GM04504 (cell line): ENCODE measurements around the gene HERC3.

Source experiments
- DNase-seq: peaks from one replicate; pipeline ENCODE4 v3.0.0-alpha.2; 2012; ENCODE audit warnings: low read depth

HERC3 gene

DNA sequence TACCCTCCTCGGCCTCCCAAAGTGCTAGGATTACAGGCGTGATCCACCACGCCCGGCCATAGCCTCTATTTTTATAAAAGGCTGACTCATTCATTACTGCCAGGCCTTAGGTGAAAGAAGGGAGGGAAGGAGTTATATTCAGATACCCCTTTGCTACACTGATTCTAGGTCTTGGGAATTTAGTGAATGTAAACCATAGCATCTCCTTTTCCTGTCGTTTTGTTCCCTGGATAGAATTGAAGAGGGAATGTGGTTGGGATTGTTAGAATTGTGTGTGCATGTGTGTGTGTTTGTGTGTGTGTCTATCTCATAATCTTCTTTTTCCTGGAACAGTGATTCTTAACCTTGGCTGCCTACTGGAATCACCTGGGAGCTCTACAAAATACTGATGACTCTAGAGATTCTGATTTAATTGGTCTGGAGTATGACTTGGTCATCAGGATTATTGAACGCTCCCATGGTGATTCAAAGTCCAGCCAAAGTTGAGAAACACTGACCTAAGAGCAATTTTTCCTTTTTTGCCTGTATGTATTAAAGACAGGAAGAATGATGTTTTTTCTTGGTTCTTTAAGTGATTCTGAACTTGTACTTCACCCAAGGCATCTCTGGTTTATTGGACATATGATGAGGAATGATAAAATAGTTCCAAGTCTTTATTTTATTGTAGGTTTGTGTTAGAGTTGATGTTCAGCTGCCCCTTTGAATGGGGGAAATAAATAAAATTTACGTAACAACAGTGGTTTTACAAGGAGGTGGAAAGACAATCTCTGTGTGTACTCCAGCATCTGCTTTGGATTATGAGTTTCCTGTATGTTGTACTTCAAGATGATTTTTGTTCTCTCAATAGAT lies 68.4 kb downstream of the HERC3 start:
- peak; percentile 75 for DNase-seq

- DNase-seq: peak; percentile 89
Observed at GRCh38 chr4:88661739-88662138, 69.5 kb downstream of the HERC3 start.

GRCh38 chr4:88672987-88673386 lies 80.7 kb downstream of the HERC3 start:
- no peak for DNase-seq

- DNase-seq: no peak
Observed at GRCh38 chr4:88673886-88674285, 81.6 kb downstream of the HERC3 start.

DNA sequence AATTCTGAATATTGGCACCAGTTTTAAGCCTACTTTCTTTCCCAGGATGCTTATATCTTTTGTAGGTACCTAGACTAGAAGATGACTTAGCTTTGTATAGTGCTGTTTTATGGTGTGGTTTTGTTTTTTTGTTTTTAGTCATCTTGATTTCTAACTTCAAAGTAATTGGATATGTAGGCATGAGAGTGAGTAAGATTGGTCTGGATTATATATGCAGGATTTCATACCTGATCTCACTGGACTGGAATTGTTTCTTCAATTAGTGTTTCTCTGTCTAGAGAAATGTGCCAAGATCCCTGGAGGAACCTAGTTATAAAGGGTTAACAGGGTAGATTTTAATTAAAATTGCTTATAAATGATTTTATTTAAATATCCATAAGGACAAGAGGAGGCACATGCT lies 82.3 kb downstream of the HERC3 start:
- DNase-seq: no peak

GRCh38 chr4:88674979-88675378 lies 82.7 kb downstream of the HERC3 start:
- no peak for DNase-seq

DNA sequence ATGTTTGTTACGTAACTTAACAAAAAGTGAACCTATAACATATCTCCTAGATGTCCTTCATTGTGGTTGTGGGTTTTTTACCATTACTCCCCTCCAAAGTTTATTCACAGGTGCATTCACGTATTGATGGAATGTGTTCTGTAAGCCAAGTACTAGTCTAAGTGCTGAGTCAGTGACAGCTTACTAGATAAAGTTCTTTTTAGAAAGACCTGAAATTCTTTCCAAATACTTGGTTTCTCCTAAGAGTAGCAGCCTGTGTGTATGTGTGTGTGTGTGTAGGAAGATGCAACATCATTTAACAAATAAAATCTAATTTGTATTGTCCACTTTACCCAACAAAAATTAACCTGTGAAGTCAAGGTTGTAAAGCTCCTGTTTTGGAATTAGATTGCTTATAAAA lies 83.3 kb downstream of the HERC3 start:
- DNase-seq: no peak

DNA sequence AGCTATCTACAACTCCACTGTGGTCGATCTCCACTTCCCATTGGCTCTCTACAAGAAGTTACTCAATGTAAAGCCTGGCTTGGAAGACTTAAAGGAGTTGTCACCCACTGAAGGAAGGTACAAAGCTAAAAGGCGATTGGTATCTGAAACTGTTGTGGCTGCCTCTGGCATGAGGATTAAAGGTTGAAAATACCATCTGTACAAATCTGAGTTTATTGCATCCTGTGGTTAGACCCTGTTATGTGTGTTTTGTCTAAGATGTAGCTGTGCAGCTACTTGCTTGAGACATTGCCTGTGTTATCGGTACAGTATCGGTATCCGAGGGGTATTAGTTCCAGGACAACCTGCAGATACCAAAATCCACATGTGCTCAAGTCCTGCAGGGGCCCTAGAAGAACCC lies 88.9 kb downstream of the HERC3 start:
- no peak for DNase-seq

DNA sequence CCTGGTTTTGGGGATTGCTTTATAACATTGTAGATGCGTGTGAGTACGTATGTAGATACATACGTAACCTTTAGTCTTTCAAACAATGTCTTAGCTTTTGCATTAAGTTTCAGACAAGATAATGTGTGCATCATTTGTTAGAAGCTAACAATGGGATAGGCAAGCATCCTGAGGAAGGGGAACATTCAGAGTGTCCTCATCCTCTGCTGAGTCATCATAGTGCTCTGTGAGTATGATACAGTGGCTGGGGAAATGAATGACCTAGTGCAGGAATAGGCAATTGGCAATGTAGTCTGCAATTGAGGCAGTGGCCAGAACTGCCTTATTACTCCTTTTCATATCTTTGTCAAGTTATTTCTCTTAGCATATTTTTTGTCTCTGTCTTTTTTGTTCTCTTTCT lies 98.1 kb downstream of the HERC3 start:
- no peak for DNase-seq

GRCh38 chr4:88693792-88694191 lies 101.5 kb downstream of the HERC3 start:
- DNase-seq: no peak

- DNase-seq: no peak
Observed at GRCh38 chr4:88696630-88697029, 104.3 kb downstream of the HERC3 start.

- no peak for DNase-seq
Observed at GRCh38 chr4:88697141-88697540, 104.9 kb downstream of the HERC3 start.

DNA sequence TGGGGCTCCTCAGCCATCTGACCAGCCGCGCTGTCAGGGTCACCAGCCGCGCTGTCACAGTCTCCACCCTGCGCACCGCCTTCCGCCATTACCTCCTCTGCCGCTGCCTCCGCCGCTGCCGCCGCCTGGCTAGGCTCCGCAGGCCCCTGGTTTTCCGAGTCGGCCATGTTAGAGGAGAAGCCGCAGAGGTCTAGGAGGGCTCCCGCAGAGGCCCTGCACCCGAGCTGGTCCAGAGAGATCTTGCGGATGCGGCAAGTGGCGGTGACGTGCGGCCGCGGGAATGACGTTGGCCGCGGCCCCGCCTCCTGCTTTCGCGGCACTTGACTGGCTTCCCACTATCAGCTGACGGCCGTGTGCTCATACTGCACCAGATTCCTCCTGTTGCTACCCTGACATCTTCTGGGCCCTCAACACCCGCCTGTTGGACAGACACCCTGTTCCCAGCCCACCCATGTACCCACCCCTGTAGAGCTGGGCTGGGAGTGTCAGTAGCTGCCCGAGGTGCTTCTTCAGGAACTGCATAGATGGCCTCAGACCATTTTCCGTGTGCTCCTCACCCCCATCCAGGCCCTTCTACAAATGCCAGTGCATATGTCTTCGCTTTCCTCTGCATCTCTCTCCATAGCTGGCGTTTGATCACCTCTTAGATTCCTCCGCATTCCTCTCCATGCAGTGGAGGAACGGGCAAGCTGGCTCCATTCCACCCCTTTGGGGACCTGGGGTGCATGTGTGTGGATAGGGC lies 105.5 kb downstream of the HERC3 start, which contains the start of gene NAP1L5:
TSS of gene NAP1L5 (minus strand) at position 242 of the 742 bp plus-strand sequence. CDS start at position 167, 75 bp downstream.
- no peak for DNase-seq

GRCh38 chr4:88698519-88698918 lies 106.2 kb downstream of the HERC3 start:
- DNase-seq: no peak

- DNase-seq: no peak
Observed at GRCh38 chr4:88702782-88703181, 110.5 kb downstream of the HERC3 start.

DNA sequence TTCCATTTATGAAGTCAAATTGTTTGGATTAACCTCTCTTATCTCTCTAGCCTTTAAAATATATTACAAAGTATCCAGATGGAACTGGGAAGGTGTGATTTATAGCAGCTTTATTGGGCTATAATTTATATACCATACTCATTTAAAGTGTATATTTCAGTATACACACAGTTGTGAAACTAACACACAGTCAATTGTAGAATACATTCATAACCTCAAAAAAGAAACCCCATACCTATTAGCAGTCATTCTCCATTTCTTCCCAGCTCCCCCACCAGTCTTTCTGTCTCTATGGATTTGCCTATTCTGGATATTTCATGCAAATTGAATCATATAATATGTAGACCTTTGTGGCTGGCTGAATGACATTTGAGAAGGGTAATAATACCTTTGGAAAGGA lies 112.9 kb downstream of the HERC3 start:
- no peak for DNase-seq

DNA sequence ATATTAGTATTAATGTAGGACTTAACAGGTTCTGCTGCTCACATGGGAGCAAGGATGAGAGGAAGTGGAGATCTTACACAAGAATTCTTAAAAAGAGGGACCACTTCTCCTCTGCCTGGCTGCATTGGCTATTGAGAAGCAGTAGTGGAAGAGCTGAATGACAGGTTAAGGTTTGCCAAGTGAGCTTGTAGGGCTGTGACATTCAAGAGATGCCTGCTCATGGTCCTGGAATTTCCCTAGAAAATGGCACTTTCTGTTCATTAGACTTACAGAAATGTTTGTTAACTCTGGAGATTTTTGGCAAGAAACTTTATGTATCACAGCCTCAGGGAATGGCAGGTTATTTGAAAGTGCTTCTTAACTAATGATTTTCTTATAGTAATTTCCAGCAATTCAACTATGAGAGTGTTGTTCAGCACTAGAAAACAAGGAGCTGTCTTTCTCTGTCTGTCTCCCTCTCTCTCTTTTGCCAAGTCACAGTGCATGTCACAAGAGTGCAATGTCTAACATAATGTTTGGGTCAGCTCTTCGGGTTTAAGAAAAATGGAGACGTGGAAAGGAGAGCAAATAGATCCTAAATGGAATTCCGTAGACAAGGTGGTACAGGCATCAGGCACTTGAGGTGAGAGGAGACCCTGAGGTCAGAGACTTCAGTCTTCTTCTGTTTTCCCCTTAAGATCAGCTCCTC lies 113.7 kb downstream of the HERC3 start:
- DNase-seq: no peak

DNA sequence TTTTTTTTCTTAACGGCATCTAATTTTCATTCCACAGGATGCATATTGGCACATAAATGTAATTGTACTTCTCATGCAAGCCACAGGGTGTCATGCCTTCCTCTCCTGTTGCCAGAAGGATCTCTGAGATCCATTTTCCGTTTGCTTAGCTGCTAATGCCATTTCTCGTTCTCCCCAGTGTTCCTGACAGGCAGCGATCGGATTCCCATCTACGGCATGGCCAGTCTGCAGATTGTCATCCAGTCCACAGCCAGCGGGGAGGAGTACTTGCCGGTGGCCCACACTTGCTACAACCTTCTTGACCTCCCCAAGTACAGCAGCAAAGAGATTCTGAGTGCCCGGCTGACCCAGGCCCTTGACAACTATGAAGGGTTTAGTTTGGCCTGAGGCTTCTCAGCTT lies 114.3 kb downstream of the HERC3 start:
- no peak for DNase-seq

GRCh38 chr4:88709989-88710388 lies 117.7 kb downstream of the HERC3 start:
- DNase-seq: no peak

DNA sequence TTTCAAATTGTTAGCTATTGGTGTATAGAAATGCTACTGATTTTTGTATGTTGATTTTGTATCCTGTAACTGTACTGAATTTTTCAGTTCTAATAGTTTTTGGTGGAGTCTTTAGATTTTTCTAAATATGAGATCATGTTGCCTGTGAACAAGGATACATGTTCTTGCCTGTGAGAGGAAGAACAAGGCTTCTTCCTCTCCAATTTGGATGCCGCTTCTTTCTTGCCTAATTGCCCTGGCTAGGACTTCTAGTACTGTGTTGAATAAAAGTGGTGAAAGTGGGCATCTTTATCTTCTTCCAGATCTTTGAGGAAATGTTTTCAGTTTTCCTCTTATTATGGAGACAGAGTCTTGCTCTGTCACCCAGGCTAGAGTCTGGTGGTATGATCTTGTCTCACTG lies 121.5 kb downstream of the HERC3 start:
- DNase-seq: no peak

DNA sequence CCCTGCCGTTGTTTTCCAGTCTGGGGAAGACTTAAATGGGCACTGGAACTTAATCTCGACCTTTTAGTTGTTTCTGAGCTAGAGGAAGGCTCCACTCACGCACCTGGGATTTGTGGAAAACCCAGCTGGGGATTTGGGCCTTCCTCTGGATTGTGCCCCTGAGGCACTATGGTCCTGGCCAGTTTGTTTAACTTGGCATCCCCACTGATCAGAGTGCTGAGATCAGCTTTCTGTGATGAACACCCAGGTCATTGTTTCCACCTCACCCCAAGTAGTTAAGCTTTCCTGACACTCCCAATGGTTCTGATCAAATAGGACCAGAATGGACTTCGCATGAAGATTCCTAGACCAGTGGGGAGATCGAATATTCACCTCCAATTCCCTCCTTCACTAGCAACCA lies 125.8 kb downstream of the HERC3 start:
- DNase-seq: no peak

- no peak for DNase-seq
Observed at GRCh38 chr4:88719381-88719780, 127.1 kb downstream of the HERC3 start.
